GM20000 (cell line): Measurements from ENCODE around the gene UAP1.

Source experiments
- DNase-seq: peaks from one replicate; pipeline ENCODE4 v3.0.0; 2012; ENCODE audit warnings: low spot score
- TF ChIP-seq, protein P1 (sequence below): IDR thresholded peaks from 2 replicates; pipeline ENCODE4 v1.5.1; 2012; ENCODE audit warnings: mild to moderate bottlenecking, control low read depth; ENCODE audit errors: extremely low read depth, missing control alignments

UAP1 gene

DNA sequence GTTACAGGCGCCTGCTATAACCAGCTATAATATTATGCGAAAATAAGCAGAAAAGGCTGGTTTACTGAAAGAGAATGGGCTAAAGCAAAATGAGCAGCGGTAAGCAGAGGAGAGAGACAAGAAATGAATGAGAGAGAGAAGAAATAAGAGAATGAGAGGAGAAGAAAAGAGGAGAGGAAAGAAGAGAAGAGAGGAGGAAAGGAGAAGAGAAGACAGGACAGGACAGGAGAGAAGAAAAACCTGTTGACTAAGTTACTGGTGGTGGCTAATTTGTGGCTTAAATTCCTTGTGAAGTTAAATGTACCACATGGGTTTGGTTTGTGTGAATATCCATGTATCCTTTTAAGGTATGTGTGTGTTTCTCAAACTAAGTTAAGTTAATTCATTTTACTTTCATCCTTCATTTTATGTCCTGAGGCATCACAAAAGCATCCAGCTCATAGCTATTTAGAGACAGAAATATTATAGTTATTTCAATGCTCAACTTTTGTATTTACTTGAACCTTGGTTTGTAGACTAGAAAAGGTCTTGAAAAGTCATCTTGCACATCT is 67.6 kb downstream of the UAP1 start:
- TF ChIP-seq, protein P1, sequence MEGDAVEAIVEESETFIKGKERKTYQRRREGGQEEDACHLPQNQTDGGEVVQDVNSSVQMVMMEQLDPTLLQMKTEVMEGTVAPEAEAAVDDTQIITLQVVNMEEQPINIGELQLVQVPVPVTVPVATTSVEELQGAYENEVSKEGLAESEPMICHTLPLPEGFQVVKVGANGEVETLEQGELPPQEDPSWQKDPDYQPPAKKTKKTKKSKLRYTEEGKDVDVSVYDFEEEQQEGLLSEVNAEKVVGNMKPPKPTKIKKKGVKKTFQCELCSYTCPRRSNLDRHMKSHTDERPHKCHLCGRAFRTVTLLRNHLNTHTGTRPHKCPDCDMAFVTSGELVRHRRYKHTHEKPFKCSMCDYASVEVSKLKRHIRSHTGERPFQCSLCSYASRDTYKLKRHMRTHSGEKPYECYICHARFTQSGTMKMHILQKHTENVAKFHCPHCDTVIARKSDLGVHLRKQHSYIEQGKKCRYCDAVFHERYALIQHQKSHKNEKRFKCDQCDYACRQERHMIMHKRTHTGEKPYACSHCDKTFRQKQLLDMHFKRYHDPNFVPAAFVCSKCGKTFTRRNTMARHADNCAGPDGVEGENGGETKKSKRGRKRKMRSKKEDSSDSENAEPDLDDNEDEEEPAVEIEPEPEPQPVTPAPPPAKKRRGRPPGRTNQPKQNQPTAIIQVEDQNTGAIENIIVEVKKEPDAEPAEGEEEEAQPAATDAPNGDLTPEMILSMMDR: no peak

DNA sequence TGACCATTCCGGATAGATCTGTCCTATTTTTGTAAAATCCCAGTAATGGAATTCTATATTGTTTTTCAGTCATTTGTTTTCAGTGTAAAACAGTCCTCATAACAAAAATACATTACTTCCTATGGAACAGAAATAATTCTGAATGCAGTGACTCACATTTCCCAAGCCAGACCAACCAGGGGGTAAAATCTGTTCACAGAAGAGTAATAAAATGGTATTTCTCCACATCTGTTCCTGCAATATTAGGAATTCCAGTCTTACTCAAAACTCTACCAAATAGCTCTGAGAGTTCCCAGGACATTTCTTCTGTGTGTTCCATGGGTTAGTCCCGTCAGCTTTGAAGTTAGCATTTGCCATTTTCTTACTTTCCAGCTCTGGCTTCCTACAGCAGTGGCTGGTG is 68.1 kb downstream of the UAP1 start:
- TF ChIP-seq, protein P1: no peak
- no peak for DNase-seq

More for the DNA sequence above, 67.6 kb downstream of the UAP1 start:
- no peak for DNase-seq

DNA sequence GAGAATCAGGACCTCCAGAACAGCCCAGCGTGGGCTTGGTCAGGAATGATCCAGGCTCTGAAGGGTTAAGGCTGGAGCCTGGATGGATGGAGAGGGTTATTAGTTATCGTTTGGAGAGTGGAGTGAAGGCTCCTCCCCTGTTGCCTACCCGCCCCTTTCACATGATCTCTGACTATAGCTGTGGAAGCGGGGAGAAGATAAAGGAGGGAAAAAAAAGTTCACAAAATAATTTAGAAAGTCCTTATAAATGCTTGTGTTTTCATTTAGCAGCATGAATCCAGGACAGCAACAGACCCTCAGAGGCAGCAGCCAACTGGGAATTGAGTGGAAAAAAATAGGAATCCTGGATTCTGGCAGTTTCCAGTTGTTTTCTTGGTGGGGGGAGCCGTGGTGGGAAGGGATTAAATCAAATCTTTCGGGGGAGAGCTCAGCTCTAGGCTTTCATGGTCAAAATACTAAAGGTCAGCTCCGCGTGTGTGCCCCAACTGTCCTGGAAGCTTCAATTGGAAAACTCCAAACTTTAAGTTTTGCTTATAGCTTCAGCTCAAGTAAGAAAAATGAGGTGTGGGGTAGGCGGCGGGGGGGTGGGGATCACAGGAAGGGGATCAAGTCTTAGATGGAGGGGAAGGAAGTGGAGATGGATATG is 70.1 kb downstream of the UAP1 start:
- TF ChIP-seq, protein P1: no peak

GRCh38 chr1:162632217-162632666 is 70.7 kb downstream of the UAP1 start, which contains the start of gene DDR2:
Gene DDR2, plus strand, starts transcription at chr1:162632464. Its CDS starts 86,600 bp downstream, at chr1:162719064.
- no peak for DNase-seq
- TF ChIP-seq, protein P1: no peak

More for the DNA sequence above, 70.1 kb downstream of the UAP1 start:
- DNase-seq: no peak

- DNase-seq: peak; percentile 12
- TF ChIP-seq, protein P1: no peak
Observed at GRCh38 chr1:162632698-162633080, 71.2 kb downstream of the UAP1 start.

- TF ChIP-seq, protein P1: no peak
- DNase-seq: peak; percentile 29
Observed at GRCh38 chr1:162633081-162633762, 71.7 kb downstream of the UAP1 start.

GRCh38 chr1:162635418-162635817 is 73.9 kb downstream of the UAP1 start:
- TF ChIP-seq, protein P1: no peak
- DNase-seq: no peak
